Adrenal gland (tissue), 12 donors: ENCODE data around the gene IMPA2. TPM values are rescaled to one million over a fixed set of nuclear protein-coding genes. Genes with fewer than 3 reads are reported as not detected.
A peak's percentile ranks its signal among the peaks of the same experiment; 100 is the strongest.

Experiments used
- DNase-seq, 7 donors: peaks; one replicate each; pipeline ENCODE4 v3.0.0-alpha.2; 2019 to 2020
- H3K27ac ChIP-seq, 5 donors: fragments of 200-600 bp; sonication (generic) in 4 of 5; 1 replicate in 3 of 5; 2 replicates in 2 of 5; pipeline versions ENCODE4 v1.5.1 to v1.8.0; 2016 to 2020; ENCODE audit warnings: mild to moderate bottlenecking in 1 of 5
- H3K27me3 ChIP-seq: fragments of 200-600 bp; 2 replicates; pipeline ENCODE4 v1.8.0; 2021
- H3K36me3 ChIP-seq, 2 donors: fragments of 200-600 bp; replicated peaks in 1 of 2; 1 replicate in 1 of 2; 2 replicates in 1 of 2; pipeline versions ENCODE4 v1.5.1 to v1.8.0; 2018 to 2022
- H3K4me1 ChIP-seq, 2 donors: fragments of 200-600 bp; replicated peaks in 1 of 2; 1 replicate in 1 of 2; 2 replicates in 1 of 2; pipeline versions ENCODE4 v1.5.1 to v1.8.0; 2018 to 2021
- H3K4me3 ChIP-seq, 4 donors: fragments of 200-600 bp; sonication (generic) in 3 of 4; one replicate each; pipeline ENCODE4 v1.5.1; 2016 to 2018
- H3K9me3 ChIP-seq, 3 donors: fragments of 200-600 bp; sonication (generic) in 1 of 3; replicated peaks in 1 of 3; 1 replicate in 2 of 3; 2 replicates in 1 of 3; pipeline versions ENCODE4 v1.5.1 to v1.8.0; 2016 to 2021
- POLR2A ChIP-seq, 2 donors: fragments of 450-650 bp; IDR thresholded peaks; one replicate each; pipeline ENCODE4 v1.6.1; 2017; ENCODE audit warnings: antibody characterized with exemption in 2 of 2, mild to moderate bottlenecking in 2 of 2, moderate library complexity in 1 of 2
- WGBS, 4 donors: extraction: QIAGEN DNeasy Blood & Tissue Kit in 2 of 4; methylation state at CpG; one replicate each; pipeline versions ENCODE4 v1.1.5 to v1.1.7; 2013 to 2017; 5-methylcytosine and 5-hydroxymethylcytosine counted together
- intact Hi-C, 2 donors: fragments of 100-400 bp; cut with DNase I; formaldehyde crosslinking; loops; one replicate each; pipeline versions ENCODE4 v1.14.1 to v1.15.0; 2022 to 2023
- polyA plus RNA-seq, 3 donors: library from polyadenylated mRNA; stranded (reverse); fragments of 200-250 nt in 2 of 3; fragments of 350-450 nt in 1 of 3; fragmentation: Illumina TruSeq in 1 of 3; extraction: RNeasy Lipid Tissue Mini Kit (QIAGEN cat#74804) in 1 of 3; gene quantifications; one replicate each; pipeline ENCODE4 v1.2.3, GENCODE V29; 2013 to 2014
- total RNA-seq, 9 donors: library from RNA; depleted of rRNA in 4 of 9; stranded (reverse); fragments of >200 nt in 4 of 9; fragments of 120-200 nt in 1 of 9; fragmentation: NEBNext Ultra II Directional in 1 of 9; extraction: Animal tissue kit (Norgen Biotek cat#: 25700) in 1 of 9; gene quantifications; one replicate each; pipeline versions ENCODE4 v1.1.0 to v1.2.4, GENCODE V29; 2013 to 2023
- TF ChIP-seq, protein P1 (sequence below), 6 experiments: fragments of 450-650 bp in 4 of 6; fragments of 200-600 bp in 2 of 6; sonication (generic) in 1 of 6; IDR thresholded peaks; 1 replicate in 5 of 6; 2 replicates in 1 of 6; pipeline versions ENCODE4 v1.5.1 to v1.8.0; 2016 to 2021; ENCODE audit warnings: antibody characterized with exemption in 6 of 6, mild to moderate bottlenecking in 2 of 6, moderate library complexity in 1 of 6
- donor health status: healthy with polysubstance abuse.
- donor health status: Bipolar disorder and iron deficiency.
- donor health status: DM: yes; HTN: yes; CAD: no.
- donor health status: DM: no; HTN: no; CAD: no.
- donor health status: DM: no; HTN: no; CAD: no.
- donor health status: DM: yes; HTN: yes; CAD: no.

The IMPA2 gene
- total and polyA plus RNA-seq, 12 donors = 7.9 to 41.3 (median 20.4) TPM

DNA sequence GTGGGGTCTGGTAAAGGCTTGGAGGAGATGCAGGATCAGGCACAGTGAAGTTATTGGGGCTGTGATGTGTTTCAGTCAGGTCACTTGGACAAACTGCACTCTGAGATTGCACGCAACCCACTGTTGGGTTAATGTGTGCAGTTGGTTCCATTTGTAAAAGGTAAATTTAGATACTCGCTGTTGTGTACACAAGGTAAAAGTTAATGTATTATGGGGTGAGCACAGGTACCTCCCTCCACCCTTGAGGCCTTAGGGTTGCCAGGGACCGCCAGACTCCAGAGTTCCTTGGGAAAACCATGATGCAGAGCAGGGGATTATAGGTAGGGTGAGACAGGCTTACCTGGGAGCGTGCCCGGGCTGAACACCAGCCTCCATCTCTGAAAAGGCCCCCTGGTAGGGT is 20.1 kb downstream of the IMPA2 start:
- WGBS, 4 donors = 95 to 100% (median 97%) methylated on average over 3 to 5 of the region's 5 CpGs

DNA sequence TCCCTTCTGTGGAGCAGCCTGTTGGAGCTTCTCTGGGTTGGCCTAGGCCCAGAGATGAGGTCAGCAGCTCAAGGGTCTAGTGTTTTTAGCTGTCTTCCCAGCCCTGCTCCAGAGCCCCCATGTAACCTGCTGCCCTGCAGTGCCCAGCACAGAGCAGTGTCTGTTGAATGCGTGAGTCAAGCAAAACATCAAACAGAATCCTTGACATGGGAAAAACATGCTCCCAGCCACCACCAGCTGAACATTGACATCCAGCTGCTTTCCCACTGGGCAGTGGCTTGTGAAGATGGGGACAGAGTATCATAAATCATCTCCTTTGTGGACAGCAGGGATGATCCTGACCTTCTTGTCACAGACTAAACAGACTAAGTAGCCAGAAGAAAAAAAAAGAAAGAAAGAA is 22.6 kb downstream of the IMPA2 start:
- no peaks in the 10 kb centered on the region for H3K36me3 ChIP-seq
- no peak overlapping the region for H3K27ac ChIP-seq
- intact Hi-C loops = no loop called here
- H3K9me3 ChIP-seq = no peaks in the 10 kb centered on the region
- TF ChIP-seq, protein P1, sequence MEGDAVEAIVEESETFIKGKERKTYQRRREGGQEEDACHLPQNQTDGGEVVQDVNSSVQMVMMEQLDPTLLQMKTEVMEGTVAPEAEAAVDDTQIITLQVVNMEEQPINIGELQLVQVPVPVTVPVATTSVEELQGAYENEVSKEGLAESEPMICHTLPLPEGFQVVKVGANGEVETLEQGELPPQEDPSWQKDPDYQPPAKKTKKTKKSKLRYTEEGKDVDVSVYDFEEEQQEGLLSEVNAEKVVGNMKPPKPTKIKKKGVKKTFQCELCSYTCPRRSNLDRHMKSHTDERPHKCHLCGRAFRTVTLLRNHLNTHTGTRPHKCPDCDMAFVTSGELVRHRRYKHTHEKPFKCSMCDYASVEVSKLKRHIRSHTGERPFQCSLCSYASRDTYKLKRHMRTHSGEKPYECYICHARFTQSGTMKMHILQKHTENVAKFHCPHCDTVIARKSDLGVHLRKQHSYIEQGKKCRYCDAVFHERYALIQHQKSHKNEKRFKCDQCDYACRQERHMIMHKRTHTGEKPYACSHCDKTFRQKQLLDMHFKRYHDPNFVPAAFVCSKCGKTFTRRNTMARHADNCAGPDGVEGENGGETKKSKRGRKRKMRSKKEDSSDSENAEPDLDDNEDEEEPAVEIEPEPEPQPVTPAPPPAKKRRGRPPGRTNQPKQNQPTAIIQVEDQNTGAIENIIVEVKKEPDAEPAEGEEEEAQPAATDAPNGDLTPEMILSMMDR (IDR thresholded peaks at IDR 0.05) = no peak
- no peak for TF ChIP-seq POLR2A (IDR thresholded peaks at IDR 0.05)
- no peaks in the 10 kb centered on the region for H3K27me3 ChIP-seq
- no peaks in the 10 kb centered on the region for H3K4me1 ChIP-seq
- DNase-seq = peak in 2 of 7 donors; percentile 25 to 54
- WGBS, 4 donors = 44 to 69% (median 46%) methylated on average over 1 of the region's 1 CpG
- no peak overlapping the region for H3K4me3 ChIP-seq

More for the DNA sequence above, 20.1 kb downstream of the IMPA2 start:
- Histone ChIP-seq H3K9me3 (no peaks in the 10 kb centered on the region), H3K27ac (no peak overlapping the region), H3K4me1 (no peaks in the 10 kb centered on the region), H3K36me3 (no peaks in the 10 kb centered on the region), H3K4me3 (no peak overlapping the region), H3K27me3 (no peaks in the 10 kb centered on the region)
- intact Hi-C loops = no loop called here
- DNase-seq = no peak
- no peak for TF ChIP-seq POLR2A (IDR thresholded peaks at IDR 0.05)
- TF ChIP-seq, protein P1 (IDR thresholded peaks at IDR 0.05) = no peak

DNA sequence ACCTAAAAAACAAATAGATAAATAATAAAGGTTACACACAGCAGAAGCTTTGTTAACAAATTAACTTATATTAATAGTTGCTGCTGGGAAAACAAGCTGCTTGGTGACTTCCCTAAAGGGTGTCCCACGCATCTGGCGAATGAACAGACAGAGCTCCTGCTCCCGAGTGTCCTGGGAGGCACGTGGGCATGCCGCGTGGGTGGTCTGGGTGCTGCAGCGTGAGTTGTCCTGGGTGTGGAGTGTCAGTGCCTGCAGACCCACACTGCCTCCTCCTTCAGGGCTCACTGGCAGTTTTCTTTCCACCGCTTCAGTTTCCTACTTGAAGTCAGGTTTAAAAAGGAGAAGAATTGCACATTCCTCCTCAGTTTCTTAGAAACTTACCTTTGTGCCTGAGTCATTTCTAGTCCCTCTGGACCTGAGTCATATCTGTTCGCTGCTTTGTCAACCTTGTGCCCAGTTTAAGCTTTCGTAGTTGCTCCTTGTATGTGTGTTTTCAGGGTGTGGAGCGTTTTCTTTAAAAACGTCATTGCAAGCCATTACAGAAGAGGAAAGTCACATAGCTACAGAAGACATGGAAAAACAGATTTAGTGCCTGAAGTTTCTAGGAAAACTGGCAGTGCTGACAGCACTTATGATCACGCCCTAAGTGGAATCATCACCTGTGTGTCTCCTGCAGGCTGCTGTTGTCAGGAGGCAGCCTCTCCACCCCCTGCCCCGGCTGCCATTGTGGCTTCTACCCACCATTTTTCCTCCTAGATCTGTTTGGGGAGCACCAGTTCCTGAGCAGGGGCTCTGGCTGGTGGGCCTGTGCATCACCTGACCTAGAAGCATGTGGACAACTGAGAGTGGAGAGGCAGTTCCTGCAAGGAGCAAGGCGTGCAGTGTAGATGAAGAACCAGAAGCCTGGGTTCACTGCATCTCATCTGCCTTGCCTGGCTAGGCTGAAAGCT is 24.5 kb downstream of the IMPA2 start:
- intact Hi-C loops = no loop called here
- DNase-seq = peak in 1 of 7 donors; percentile 9
- WGBS, 4 donors = 74 to 89% (median 83%) methylated on average over 13 to 15 of the region's 15 CpGs
- no peaks in the 10 kb centered on the region for H3K4me1 ChIP-seq
- H3K9me3 ChIP-seq = no peaks in the 10 kb centered on the region
- no peak overlapping the region for H3K4me3 ChIP-seq
- H3K27ac ChIP-seq = no peak overlapping the region
- TF ChIP-seq POLR2A (IDR thresholded peaks at IDR 0.05) = no peak
- TF ChIP-seq, protein P1 (IDR thresholded peaks at IDR 0.05) = no peak
- no peaks in the 10 kb centered on the region for H3K36me3 ChIP-seq
- H3K27me3 ChIP-seq = no peaks in the 10 kb centered on the region

DNA sequence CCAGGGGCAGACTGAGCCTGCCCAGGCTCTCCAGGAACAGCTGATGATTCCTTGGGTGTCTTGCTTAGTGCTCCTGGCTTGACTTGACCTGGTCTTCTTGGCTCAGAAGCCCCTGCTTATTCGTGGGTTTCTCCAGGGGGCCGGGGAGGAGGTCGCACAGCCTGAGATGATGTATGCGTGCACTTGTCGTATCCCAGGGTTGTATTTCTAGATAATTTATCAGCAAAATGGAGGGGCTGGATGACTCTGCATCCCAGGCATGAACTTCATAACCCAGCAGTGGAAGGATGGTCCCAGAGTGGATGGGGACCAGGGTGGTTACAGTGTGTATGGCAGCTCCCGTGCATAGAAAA is 25.2 kb downstream of the IMPA2 start:
- H3K27ac ChIP-seq = no peak overlapping the region
- H3K9me3 ChIP-seq = no peaks in the 10 kb centered on the region
- TF ChIP-seq, protein P1 (IDR thresholded peaks at IDR 0.05) = no peak
- no peak for TF ChIP-seq POLR2A (IDR thresholded peaks at IDR 0.05)
- H3K36me3 ChIP-seq = no peaks in the 10 kb centered on the region
- H3K4me3 ChIP-seq = no peak overlapping the region
- intact Hi-C loops = no loop called here
- H3K27me3 ChIP-seq = no peaks in the 10 kb centered on the region
- no peak for DNase-seq
- WGBS, 4 donors = 89 to 99% (median 95%) methylated on average over 3 to 6 of the region's 6 CpGs
- peaks cover under 1 to 1% of the 10 kb centered on the region in 2 donors for H3K4me1 ChIP-seq
